ENCODE measurements around the gene CRTC3.
"Not testable (repeated sequence)": the region's sequence is repeated elsewhere in the genome, so short reads cannot be mapped to it uniquely, and the experiment has no call there.

Gene CRTC3, protein sequence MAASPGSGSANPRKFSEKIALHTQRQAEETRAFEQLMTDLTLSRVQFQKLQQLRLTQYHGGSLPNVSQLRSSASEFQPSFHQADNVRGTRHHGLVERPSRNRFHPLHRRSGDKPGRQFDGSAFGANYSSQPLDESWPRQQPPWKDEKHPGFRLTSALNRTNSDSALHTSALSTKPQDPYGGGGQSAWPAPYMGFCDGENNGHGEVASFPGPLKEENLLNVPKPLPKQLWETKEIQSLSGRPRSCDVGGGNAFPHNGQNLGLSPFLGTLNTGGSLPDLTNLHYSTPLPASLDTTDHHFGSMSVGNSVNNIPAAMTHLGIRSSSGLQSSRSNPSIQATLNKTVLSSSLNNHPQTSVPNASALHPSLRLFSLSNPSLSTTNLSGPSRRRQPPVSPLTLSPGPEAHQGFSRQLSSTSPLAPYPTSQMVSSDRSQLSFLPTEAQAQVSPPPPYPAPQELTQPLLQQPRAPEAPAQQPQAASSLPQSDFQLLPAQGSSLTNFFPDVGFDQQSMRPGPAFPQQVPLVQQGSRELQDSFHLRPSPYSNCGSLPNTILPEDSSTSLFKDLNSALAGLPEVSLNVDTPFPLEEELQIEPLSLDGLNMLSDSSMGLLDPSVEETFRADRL

DNA sequence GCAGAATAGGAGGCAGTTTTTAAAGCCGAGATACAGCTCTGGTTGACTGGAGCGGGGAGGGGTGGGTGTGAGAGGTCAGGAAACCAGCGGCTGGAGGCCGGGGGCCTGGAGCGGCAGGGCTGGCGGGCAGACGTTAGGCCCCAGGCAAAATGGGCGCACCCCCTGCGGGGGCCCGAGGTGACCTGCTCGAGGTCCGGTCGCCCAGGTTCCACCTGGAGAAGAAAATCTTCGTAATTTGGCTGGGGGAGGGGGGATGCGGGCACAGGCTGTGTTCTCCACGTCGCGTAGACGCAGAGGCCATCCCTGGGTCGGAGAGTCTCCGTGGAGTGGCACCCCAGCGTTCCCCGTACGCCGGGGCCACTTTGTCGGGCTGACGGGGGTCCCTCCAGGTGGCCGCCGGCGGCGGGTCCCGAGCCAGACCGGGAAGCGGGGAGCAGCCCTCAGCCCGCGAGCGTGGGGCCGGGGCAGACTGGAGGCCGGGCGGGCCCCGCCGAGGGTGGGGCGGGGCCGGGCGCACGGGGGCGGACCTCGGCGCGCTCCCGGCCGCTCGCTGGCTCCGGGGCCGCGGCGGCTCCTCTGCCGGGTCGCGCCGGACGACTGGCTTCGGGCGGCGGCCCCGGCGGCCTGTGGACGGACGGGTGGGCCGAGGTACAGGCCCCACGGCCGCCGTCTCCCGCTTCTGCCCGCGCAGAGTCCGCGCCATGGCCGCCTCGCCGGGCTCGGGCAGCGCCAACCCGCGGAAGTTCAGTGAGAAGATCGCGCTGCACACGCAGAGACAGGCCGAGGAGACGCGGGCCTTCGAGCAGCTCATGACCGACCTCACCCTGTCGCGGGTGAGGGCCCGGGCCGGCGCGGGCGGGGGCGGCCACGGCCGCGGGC lies at the start of gene CRTC3:
CRTC3 (plus strand) TSS at position 553 of the 879 bp plus-strand sequence; CDS start at position 702, 149 bp downstream.
- peak; percentile 24 to 57 for DNase-seq (ENCODE audit: low read depth in 2 of 2)

DNA sequence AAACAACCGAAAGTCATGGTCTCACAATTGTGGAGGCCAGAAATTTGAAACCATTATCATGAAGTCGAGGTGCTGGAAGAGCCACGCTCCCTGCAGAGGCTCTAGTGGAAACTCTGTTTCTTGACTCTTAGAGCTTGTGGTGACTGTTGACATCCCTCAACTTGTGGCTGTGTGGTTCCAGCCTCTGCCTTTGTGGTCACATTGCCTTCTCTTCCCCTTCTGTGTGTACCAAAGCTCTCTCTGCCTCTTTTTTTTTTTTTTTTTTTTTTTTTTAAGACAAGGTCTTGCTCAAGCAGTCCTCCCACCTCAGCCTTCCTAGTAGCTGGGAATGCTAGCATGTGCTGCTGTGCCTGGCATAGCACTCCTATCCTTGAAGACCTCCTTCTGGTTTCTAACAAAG lies 48.7 kb upstream of the CRTC3 start:
- no peak for DNase-seq (ENCODE audit: low read depth in 2 of 2)

DNA sequence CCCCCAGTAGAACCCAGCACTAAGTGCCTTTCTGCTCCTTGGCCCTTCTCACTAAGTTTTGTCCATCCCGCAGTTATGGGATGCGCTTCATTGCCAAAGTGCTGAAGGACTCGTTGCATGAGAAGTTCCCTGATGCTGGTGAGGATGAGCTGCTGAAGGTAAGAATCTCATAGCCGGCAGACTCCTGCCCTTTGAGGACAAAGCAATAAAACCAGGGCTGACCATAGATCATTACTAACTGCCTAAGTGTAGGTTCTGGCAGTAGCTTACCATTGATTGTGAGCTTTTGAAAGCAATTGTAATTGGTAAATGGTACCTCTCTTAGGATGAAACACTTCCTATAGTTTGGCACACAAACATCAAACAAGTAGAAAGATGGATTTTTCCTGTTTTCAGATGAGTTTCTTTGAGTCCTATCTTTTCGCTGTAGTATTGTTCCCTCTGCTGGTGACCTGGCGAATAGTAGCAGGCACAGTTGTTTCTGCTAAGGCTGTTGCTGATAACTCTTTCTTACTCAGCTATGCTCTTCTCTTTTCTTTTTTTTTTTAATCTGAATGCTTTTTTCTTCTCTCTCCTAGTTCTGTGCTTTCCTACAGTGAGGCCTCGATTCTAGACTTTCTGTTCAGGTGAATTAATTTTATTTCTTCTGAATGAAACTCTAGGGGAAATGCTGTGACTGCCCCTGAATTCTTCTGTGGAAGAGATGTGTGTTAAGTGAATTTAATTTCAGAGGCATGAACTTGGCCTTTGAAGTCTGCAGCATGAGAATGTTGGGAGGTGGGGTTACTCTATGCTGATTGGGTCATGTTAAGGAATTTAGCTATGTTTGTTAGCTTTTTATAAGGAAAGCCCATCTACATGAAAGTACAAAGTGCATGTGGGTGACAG lies 47.4 kb upstream of the CRTC3 start:
- DNase-seq (ENCODE audit: low read depth in 2 of 2) = peak in 1 of 2 donors; percentile 31

DNA sequence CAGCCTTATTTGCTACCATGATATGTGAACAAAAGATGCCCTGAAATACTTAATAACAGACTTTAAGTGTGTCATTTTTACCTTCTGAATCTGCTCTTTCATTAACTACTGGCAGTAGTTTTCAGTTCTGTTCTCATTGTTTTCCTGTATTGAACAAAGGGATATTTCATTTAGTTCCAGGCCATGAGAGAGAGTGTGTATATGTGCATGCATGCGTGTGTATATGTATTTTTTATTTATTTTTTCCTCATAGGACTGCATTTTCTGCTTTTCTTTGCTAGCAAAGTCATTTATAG lies 46.8 kb upstream of the CRTC3 start:
- DNase-seq (ENCODE audit: low read depth in 2 of 2) = no peak

DNA sequence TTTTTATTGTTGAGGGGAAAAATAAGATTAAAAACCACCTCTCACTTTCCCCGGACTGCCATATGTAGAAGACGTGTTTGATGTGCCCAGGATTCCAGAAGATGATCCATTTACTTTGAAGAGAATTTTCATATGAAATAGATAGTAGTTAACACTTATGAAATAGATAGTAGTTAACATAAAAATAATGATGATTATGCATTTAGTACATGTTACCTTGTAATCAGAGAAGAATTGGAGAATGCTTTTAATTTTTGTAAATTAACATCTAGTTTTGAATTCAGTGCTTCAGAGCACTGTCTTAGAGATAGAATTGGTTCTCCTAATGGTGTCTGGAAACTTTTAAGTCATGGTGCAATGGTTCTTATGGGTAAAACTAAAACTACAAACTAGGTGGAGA lies 46.1 kb upstream of the CRTC3 start:
- DNase-seq (ENCODE audit: low read depth in 2 of 2) = no peak

DNA sequence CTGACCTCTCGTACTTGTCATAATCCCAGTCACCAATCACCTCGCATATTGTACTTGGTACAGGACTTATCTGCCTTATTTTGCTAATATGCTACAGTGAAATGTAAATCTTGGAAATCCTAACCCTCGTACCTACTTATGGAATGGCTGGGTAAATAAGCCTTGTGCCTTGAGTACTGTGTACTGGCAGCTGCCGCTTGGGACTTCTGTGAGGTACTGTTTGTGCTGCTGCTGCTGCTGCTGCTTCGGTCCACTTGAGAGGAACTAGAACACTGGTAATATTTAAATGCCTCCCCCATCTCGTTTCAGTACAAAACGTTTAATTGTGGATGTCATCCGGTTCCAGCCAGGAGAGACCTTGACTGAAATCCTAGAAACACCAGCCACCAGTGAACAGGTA lies 42.5 kb upstream of the CRTC3 start:
- DNase-seq (ENCODE audit: low read depth in 2 of 2) = no peak

DNA sequence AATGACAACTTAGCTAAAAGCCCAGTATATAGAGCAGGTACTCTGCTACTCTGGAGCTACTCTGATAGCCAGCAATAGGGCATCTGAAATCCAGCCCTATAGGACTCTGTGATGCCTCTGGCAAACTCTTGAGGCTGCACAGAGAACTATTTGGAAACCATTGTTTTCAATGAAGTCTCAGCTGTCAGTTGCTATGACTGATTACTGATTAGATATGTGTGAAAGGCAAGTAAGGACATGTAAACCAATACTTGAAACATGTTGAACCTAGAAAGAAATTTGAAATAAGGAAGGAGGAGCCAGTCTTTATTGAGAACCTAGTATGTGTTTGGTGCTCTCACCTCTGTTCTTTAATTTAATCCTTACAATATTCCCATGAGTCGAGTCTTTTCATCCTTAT lies 40.2 kb upstream of the CRTC3 start:
- no peak for DNase-seq (ENCODE audit: low read depth in 2 of 2)

DNA sequence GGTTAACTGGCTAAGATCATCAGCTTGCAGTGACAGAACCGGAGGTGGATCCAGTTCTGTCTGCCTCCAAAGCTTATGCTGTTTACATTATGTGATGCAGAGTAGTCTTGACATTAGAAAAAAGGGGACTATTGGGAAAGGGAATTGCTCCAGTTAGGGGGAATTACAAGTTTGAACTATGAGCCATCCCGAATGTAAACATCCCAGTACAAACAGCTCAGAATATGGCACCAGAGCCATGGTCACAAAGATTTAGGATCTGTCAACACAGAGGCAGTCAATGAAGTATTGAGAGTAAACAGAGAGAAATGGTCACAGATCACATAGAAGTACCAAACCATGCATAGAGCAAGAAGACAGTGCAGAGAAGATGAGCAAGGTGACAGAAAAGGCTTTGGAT lies 39.8 kb upstream of the CRTC3 start:
- no peak for DNase-seq (ENCODE audit: low read depth in 2 of 2)

DNA sequence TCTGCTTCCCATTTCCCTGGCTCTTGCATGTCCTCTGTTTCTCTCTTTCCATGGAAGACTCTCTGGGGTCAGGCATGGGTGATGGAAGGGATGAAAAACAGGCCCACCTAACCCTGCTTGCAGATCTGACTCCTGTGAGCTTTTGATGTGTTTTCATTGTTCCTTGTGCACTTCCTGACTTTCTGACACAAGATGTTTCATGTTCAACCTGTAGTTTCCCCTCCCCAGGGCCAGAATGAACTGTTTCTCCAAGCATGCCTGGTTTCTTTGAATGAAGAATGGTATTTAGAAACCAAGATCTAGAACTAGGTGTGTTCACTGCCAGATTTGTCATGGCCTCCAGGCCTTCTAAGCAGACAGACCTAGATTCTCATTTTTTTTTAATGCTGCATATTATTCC lies 36.1 kb upstream of the CRTC3 start:
- no peak for DNase-seq (ENCODE audit: low read depth in 2 of 2)

DNA sequence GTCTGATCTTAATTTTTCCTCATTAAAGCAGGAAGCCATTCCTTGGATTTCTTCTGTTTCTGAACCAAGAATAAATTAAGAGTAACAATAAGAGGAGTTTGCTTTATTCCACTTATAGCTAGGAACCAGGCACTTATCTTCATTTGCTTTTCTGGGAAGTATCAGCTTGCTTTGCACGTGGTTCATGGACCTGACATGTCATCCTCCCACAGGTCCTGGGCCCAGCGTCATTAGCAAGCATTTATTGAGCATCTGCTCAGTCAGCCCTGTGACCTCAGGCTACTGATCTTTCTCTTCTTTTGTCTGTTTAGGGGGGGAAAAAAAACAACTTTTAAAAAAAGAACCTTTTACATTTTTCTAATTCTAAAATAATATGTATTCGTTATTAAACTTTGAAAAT lies 34.7 kb upstream of the CRTC3 start:
- no peak for DNase-seq (ENCODE audit: low read depth in 2 of 2)

DNA sequence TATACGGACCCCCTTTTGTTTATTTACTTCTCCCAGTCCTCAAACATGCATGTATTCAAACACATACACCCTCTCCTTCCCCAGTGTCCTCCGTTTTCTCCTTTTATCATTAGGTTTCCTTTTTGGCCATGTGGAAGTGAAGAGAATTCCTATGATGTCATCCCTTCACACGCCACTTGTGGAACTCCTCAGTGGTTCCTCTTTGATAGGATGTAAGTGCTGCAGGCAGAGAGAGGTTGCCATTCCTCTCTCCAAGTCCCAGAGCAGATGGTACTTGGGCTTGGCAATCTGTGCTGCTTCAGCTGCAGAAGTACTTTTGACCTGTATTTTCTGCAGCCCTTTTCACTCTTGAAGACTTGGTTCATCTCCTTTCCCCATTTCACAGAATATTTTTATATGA lies 32.9 kb upstream of the CRTC3 start:
- DNase-seq (ENCODE audit: low read depth in 2 of 2) = no peak

DNA sequence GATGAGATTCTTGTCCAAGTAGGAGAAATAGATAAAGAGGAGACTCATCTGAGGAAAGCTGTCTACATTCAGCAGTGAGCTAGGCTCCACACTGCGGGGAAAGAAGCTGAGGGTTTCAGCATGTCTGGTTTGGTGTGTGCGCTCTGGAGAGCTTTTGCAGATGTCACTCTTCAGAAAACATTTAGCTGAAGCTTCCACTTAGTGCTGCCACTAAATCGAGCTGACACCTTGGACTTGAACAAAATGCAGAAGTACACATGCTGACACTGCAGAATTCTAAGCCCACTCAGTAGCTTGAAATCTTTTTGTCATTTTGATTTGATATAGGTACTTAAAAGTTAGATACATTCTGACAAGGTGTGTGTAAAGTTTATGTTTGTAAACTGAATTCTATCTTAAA lies 32.3 kb upstream of the CRTC3 start:
- no peak for DNase-seq (ENCODE audit: low read depth in 2 of 2)

DNA sequence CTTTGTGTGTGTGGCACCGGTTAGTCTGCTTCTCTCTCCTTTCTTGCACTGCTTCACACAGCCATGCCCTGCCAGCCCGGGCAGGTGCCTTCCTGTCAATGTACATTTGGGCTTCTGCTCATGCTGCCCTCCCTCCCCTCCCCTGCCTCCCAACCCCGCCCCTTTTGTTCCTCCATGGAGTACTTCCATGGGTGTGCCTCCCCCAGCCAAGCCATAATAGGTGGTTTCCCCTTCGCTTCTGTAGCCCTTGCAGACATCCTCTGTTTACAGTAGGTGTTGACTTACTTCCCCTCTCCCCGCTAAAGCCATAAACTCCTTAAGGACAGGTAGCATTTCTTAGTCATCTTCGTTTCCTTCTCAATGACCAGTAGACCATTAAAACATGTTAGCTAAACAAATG lies 31.8 kb upstream of the CRTC3 start:
- DNase-seq (ENCODE audit: low read depth in 2 of 2) = no peak

DNA sequence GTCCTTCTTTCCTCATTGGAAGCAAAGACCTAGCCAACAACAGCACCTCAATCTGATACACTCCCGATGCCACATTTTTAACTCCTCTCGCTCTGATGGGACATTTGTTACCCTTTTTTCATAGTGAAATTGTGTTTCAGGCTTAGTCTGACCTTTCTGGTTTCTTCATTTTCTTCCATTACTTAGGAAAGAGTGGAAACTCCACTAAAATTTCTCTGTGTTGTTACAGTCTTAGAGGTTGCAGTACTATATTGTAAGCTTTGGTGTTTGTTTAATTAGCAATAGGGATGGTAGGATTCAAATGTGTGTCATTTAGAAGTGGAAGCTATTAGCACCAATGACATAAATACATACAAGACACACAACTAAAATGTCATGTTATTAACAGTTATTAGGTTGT lies 29.6 kb upstream of the CRTC3 start:
- no peak for DNase-seq (ENCODE audit: low read depth in 2 of 2)

DNA sequence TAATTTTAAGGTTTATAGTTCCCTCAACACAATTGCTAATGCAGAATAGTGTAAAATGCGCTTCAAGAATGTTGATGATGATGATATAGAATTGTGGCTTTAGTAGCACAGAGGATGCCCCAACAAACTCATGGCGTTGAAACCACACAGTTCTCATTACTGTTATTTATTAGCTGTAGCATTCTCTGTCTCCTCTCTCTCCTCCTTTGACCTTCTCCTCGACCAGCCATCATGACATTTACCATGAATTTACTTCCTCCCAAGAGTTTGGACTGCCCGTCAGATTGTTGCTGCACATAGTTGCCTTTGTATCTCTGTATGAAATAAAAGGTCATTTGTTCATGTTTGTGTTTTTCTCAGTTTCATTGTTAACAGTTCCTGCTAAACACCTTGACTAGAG lies 27.8 kb upstream of the CRTC3 start:
- no peak for DNase-seq (ENCODE audit: low read depth in 2 of 2)

DNA sequence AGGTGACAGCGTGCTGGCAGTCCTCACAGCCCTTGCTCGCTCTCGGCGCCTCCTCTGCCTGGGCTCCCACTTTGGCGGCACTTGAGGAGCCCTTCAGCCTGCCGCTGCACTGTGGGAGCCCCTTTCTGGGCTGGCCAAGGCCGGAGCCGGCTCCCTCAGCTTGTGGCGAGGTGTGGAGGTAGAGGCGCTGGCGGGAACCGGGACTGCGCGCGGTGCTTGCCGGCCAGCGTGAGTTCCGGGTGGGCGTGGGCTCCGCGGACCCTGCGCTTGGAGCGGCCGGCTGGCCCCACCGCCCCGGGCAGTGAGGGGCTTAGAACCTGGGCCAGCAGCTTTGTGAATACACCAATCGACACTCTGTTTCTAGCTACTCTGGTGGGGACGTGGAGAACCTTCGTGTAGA lies 18.9 kb upstream of the CRTC3 start:
- DNase-seq (ENCODE audit: low read depth in 2 of 2) = not testable (repeated sequence)

DNA sequence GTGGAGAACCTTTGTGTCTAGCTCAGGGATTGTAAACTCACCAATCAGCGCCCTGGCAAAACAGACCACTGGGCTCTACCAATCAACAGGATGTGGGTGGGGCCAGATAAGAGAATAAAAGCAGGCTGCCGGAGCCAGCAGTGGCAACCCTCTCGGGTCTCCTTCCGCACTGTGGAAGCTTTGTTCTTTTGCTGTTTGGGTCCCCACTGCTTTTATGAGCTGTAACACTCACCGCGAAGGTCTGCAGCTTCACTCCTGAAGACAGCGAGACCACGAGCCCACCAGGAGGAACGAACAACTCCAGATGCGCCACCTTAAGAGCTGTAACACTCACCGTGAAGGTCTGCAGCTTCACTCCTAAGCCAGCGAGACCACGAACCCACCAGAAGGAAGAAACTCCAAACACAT lies 18.5 kb upstream of the CRTC3 start:
- not testable (repeated sequence) for DNase-seq (ENCODE audit: low read depth in 2 of 2)

DNA sequence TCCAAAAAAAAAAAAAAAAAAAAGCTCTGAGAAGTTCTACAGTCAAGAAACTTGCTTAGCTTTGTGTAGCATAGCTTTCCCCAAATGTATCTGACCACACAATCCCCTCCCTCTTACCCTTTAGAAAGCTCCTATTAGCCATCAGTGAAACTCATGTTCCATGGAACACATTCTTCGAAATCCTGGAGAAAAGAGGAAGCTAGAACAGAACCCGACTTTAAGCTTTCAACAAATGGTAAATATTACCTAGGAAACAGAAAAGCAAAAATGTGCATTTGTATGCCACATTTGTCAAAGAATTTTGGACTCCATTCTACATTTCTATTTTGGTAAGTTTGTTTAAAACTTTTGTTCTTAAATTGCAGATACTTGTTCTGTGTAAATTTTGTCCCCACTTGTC lies 17.4 kb upstream of the CRTC3 start:
- no peak for DNase-seq (ENCODE audit: low read depth in 2 of 2)

DNA sequence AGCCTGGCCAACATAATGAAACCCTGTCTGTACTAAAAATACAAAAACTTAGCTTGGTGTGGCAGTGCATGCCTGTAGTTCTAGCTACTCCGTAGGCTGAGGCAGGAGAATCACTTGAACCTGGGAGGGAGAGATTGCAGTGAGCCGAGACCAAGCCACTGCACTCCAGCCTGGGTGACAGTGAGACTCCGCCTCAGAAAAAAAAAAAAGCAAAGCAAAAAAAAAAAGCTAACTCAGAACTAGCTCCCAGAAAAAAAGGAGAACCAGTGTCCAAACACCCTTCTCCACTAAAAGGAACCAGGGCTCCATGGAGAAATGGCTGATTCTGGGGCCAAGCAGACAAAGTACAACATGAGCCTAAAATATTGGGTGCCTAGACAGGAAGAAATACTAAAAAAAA lies 16.7 kb upstream of the CRTC3 start:
- DNase-seq (ENCODE audit: low read depth in 2 of 2) = no peak

DNA sequence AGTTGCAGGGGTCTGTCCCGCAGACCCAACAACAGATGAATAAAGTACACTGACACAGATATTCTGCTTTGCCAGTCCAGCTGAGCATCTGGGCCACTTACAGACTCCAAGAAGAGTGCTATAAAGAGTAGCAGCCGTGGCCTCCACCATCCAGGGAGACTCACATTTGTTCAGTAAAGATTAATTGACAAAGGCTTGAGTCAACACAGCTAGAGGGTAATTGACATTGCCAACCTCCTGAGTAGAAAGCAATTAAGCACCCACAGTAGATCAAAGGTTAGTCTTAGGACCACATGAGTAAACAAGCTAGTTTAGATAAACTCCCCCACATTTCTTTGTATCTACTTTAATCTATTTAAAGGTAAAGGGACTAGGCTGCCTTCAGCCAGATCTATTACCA lies 16.3 kb upstream of the CRTC3 start:
- no peak for DNase-seq (ENCODE audit: low read depth in 2 of 2)

DNA sequence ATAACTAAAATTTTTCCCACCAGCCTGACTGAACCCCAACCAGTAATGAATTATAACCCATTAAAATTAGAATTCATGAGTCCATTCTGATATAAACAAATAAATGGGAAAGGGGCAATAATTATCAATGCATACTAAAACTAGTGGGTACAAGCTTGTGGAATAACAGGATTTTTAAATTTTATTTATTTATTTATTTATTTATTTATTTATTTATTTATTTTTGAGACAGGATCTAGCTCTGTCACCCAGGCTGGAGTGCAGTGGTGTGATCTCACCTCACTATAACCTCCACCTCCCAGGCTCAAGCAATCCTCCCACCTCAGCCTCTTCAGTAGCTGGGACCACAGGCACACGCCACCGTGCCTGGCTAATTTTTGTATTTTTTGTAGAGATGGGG lies 15.8 kb upstream of the CRTC3 start:
- not testable (repeated sequence) for DNase-seq (ENCODE audit: low read depth in 2 of 2)

DNA sequence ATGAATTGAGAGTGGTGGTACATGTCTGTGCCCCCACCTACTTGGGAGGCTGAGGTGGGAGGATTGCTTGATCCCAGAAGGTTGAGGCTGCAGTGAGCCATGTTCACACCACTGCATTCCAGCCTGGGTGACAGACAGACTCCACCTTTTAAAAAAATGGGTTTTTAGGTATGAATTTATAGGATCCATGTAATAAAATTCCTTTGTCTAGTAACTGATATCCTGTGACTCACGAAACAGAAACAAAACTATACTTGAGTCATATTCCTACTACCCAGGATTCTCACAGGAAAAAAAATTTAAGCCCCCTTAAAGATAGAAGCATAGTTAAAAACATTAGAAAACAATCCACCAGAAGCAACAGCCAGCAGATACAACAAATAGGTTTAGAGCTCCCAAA lies 10.0 kb upstream of the CRTC3 start:
- no peak for DNase-seq (ENCODE audit: low read depth in 2 of 2)
